PC-3 (cell line): ENCODE measurements around the gene CTSA. TPM values are rescaled to one million over a fixed set of nuclear protein-coding genes. Genes with fewer than 3 reads are reported as not detected.
"Not testable (repeated sequence)": the region's sequence is repeated elsewhere in the genome, so short reads cannot be mapped to it uniquely, and the experiment has no call there.

ENCODE experiments used
- ATAC-seq: fragments of 200-7000 bp; cut with Tn5 transposase; 2 replicates; pipeline ENCODE4 v1.9.1; 2020; ENCODE audit warnings: mild to moderate bottlenecking, moderate library complexity
- BruUV-seq: library from RNA; stranded (reverse); fragments of 400-500 nt; replicated peaks from 2 replicates; lab custom pipeline; 2021; lab: Mats Ljungman, UMichigan
- CTCF ChIA-PET: fragments of 300-600 bp; sonication (Branson Sonifier 250); formaldehyde crosslinking; loops from one replicate; lab custom pipeline; 2022; ENCODE audit warnings: antibody characterized with exemption; lab: Charles Lee
- POLR2A ChIA-PET: fragments of 300-600 bp; sonication (Branson Sonifier 250); formaldehyde crosslinking; loops from one replicate; lab custom pipeline; 2022; ENCODE audit warnings: antibody characterized with exemption; ENCODE audit not compliant: unreplicated experiment; lab: Charles Lee
- DNase-seq: peaks from one replicate; pipeline ENCODE4 v3.0.0-alpha.2; 2015
- H2AFZ ChIP-seq: fragments of 300-600 bp; sonication (generic); 2 replicates; pipeline ENCODE4 v1.6.0; 2016; ENCODE audit warnings: antibody characterized with exemption, low read length
- H3F3A ChIP-seq: fragments of 300-600 bp; sonication (generic); one replicate; pipeline ENCODE4 v1.6.0; 2017; ENCODE audit warnings: antibody characterized with exemption, low read length, control low read depth, mild to moderate bottlenecking; ENCODE audit not compliant: unreplicated experiment
- H3K27ac ChIP-seq: fragments of 300-600 bp; sonication (generic); 2 replicates; pipeline ENCODE4 v1.5.1; 2016; ENCODE audit warnings: mild to moderate bottlenecking, low read length
- H3K27me3 ChIP-seq: fragments of 300-600 bp; sonication (generic); 2 replicates; pipeline ENCODE4 v1.6.1; 2016; ENCODE audit warnings: low read length, mixed read lengths
- H3K36me3 ChIP-seq: fragments of 300-600 bp; sonication (generic); 2 replicates; pipeline ENCODE4 v1.6.1; 2016; ENCODE audit warnings: low read depth, mixed run types, low read length, mixed read lengths
- H3K4me1 ChIP-seq: fragments of 300-600 bp; sonication (generic); 2 replicates; pipeline ENCODE4 v1.5.1; 2016; ENCODE audit warnings: low read length; ENCODE audit not compliant: insufficient read depth
- H3K4me2 ChIP-seq: fragments of 300-600 bp; sonication (generic); 2 replicates; pipeline ENCODE4 v1.6.0; 2016; ENCODE audit warnings: low read length
- H3K4me3 ChIP-seq: fragments of 300-600 bp; sonication (generic); 2 replicates; pipeline ENCODE4 v1.5.1; 2016; ENCODE audit warnings: mild to moderate bottlenecking, low read length, mixed read lengths
- H3K79me2 ChIP-seq: fragments of 300-600 bp; sonication (generic); 2 replicates; pipeline ENCODE4 v1.6.1; 2017; ENCODE audit warnings: low read length, mixed read lengths
- H3K9ac ChIP-seq: fragments of 300-600 bp; sonication (generic); 2 replicates; pipeline ENCODE4 v1.6.0; 2016; ENCODE audit warnings: mild to moderate bottlenecking, low read length
- H3K9me2 ChIP-seq: fragments of 300-600 bp; sonication (generic); replicated peaks from 2 replicates; pipeline ENCODE4 v1.6.1; 2016; ENCODE audit warnings: mixed run types, low read length, mixed read lengths
- H3K9me3 ChIP-seq: fragments of 300-600 bp; sonication (generic); 2 replicates; pipeline ENCODE4 v1.6.1; 2016; ENCODE audit warnings: low read length, mixed read lengths
- H4K20me1 ChIP-seq: fragments of 300-600 bp; sonication (generic); 2 replicates; pipeline ENCODE4 v1.6.1; 2016; ENCODE audit warnings: low read length, mixed read lengths
- CTCF ChIP-seq: fragments of 300-600 bp; sonication (generic); conservative IDR thresholded peaks from 2 replicates; pipeline ENCODE4 v1.5.1; 2017; ENCODE audit warnings: antibody characterized with exemption, low read depth, mild to moderate bottlenecking, low read length
- EZH2 ChIP-seq: fragments of 300-600 bp; sonication (generic); IDR thresholded peaks from one replicate; pipeline ENCODE4 v1.6.1; 2017; ENCODE audit warnings: antibody characterized with exemption, mild to moderate bottlenecking, low read length; ENCODE audit not compliant: unreplicated experiment
- EZH2phosphoT487 ChIP-seq: fragments of 300-600 bp; sonication (generic); IDR thresholded peaks from 2 replicates; pipeline ENCODE4 v1.6.1; 2018; ENCODE audit warnings: mild to moderate bottlenecking, antibody characterized with exemption, low read length, borderline replicate concordance
- intact Hi-C: fragments of 100-400 bp; cut with micrococcal nuclease; formaldehyde crosslinking; loops from 2 replicates; pipeline ENCODE4 v1.9.0; 2023
- total RNA-seq: library from RNA; depleted of rRNA; stranded (reverse); fragments of >200 nt; gene quantifications from 2 replicates; pipeline ENCODE4 v1.2.3, GENCODE V29; 2014

CTSA gene
- total RNA-seq, 1 experiment from 2014 or later = 129 TPM

GRCh38 chr20:45926731-45927070 is 35.6 kb downstream of the CTSA start:
- no peak overlapping the region for H3K9ac ChIP-seq
- no peaks in the 10 kb centered on the region for H3K79me2 ChIP-seq
- H3K36me3 ChIP-seq = no peaks in the 10 kb centered on the region
- H3K4me3 ChIP-seq = no peak overlapping the region
- DNase-seq = no peak
- no peaks in the 10 kb centered on the region for H3K9me2 ChIP-seq
- intact Hi-C loops = no loop called here
- no peak for ATAC-seq
- H3K4me2 ChIP-seq = no peak overlapping the region
- no peaks in the 10 kb centered on the region for H3K27me3 ChIP-seq
- no TSS peak for BruUV-seq
- ChIA-PET CTCF (no interaction called here), POLR2A (no interaction called here)
- no peak overlapping the region for H3K27ac ChIP-seq
- H3F3A ChIP-seq = no peaks in the 10 kb centered on the region
- no peaks in the 10 kb centered on the region for H4K20me1 ChIP-seq
- peaks cover 4% of the 10 kb centered on the region for H3K4me1 ChIP-seq
- TF ChIP-seq EZH2phosphoT487 (no peak), CTCF (no peak), EZH2 (no peak)
- no peak overlapping the region for H2AFZ ChIP-seq
- H3K9me3 ChIP-seq = no peaks in the 10 kb centered on the region

- CTCF ChIA-PET = no interaction called here
- intact Hi-C loops = no loop called here
- Histone ChIP-seq H3K9me3 (no peaks in the 10 kb centered on the region), H3K4me2 (no peak overlapping the region), H4K20me1 (no peaks in the 10 kb centered on the region), H2AFZ (no peak overlapping the region), H3K79me2 (no peaks in the 10 kb centered on the region), H3K27ac (no peak overlapping the region), H3K9me2 (no peaks in the 10 kb centered on the region), H3K36me3 (no peaks in the 10 kb centered on the region), H3K4me3 (no peak overlapping the region), H3F3A (no peaks in the 10 kb centered on the region), H3K4me1 (no peaks in the 10 kb centered on the region), H3K9ac (no peak overlapping the region), H3K27me3 (no peaks in the 10 kb centered on the region)
- TF ChIP-seq EZH2phosphoT487 = no peak
- no peak for TF ChIP-seq CTCF
- TF ChIP-seq EZH2 = no peak
- no TSS peak for BruUV-seq
- ATAC-seq = no peak
- DNase-seq = no peak
- POLR2A ChIA-PET = no interaction called here
Measured at GRCh38 chr20:45927071-45927878, 36.1 kb downstream of the CTSA start.

DNA sequence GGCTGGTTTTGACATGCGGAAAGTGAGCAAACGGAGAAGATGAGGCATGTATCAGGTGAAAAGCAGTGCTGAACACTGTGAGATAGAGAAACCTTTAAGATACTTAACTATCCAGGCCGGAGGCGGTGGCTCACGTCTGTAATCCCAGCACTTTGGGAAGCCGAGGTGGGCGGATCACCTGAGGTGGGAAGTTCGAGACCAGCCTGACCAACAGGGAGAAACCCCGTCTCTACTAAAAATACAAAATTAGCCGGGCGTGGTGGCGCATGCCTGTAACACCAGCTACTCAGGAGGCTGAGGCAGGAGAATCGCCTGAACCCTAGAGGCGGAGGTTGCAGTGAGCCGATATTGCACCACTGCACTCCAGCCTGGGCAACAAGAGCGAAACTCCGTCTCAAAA is 40.5 kb downstream of the CTSA start:
- H3K79me2 ChIP-seq = peaks cover 29% of the 10 kb centered on the region
- H4K20me1 ChIP-seq, H3K4me1 ChIP-seq, H3K27me3 ChIP-seq, ATAC-seq, H3K4me3 ChIP-seq, POLR2A ChIA-PET, DNase-seq, H3K36me3 ChIP-seq, H2AFZ ChIP-seq, H3K9ac ChIP-seq, H3K4me2 ChIP-seq, H3K9me2 ChIP-seq, H3K9me3 ChIP-seq, CTCF ChIA-PET, H3K27ac ChIP-seq, H3F3A ChIP-seq, BruUV-seq: not testable (repeated sequence)
- intact Hi-C loops = loop anchor here (10.0 kb wide), 2 partner anchors 117 to 517 kb away; partner anchors contain the start of genes PIGT and UBE2C
